Measurements from ENCODE around the gene FOXC2. TPM values are rescaled to one million over a fixed set of nuclear protein-coding genes. Genes with fewer than 3 reads are reported as not detected.

FOXC2 gene
- total RNA-seq, 2 experiments from 2014 or later, result not detected

DNA sequence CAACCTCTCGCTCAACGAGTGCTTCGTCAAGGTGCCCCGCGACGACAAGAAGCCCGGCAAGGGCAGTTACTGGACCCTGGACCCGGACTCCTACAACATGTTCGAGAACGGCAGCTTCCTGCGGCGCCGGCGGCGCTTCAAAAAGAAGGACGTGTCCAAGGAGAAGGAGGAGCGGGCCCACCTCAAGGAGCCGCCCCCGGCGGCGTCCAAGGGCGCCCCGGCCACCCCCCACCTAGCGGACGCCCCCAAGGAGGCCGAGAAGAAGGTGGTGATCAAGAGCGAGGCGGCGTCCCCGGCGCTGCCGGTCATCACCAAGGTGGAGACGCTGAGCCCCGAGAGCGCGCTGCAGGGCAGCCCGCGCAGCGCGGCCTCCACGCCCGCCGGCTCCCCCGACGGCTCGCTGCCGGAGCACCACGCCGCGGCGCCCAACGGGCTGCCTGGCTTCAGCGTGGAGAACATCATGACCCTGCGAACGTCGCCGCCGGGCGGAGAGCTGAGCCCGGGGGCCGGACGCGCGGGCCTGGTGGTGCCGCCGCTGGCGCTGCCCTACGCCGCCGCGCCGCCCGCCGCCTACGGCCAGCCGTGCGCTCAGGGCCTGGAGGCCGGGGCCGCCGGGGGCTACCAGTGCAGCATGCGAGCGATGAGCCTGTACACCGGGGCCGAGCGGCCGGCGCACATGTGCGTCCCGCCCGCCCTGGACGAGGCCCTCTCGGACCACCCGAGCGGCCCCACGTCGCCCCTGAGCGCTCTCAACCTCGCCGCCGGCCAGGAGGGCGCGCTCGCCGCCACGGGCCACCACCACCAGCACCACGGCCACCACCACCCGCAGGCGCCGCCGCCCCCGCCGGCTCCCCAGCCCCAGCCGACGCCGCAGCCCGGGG lies 1.3 kb downstream of the FOXC2 start:
- CTCF ChIA-PET, result no interaction called here
- Mint-ChIP-seq H3K4me3 (no peak overlapping the region), H3K27me3 (peaks cover 65% of the 10 kb centered on the region)

GRCh38 chr16:86568677-86569623 lies 2.3 kb downstream of the FOXC2 start:
- H3K27ac Mint-ChIP-seq, result peak overlapping the region; percentile 41
- peaks cover 10% of the 10 kb centered on the region for H3K4me1 Mint-ChIP-seq
- no peak overlapping the region for H3K4me3 Mint-ChIP-seq
- H3K27me3 Mint-ChIP-seq, result peaks cover 67% of the 10 kb centered on the region
- POLR2A ChIA-PET, result no interaction called here
- no peaks in the 10 kb centered on the region for H3K36me3 Mint-ChIP-seq (ENCODE audit: low read depth)
- no peak for DNase-seq
- CTCF ChIA-PET, result no interaction called here
- no peaks in the 10 kb centered on the region for H3K9me3 Mint-ChIP-seq

More for the DNA sequence above, 1.3 kb downstream of the FOXC2 start:
- Mint-ChIP-seq H3K4me1 (peaks cover 13% of the 10 kb centered on the region), H3K9me3 (no peaks in the 10 kb centered on the region), H3K36me3 (ENCODE audit: low read depth) (no peaks in the 10 kb centered on the region), H3K27ac (no peak overlapping the region)
- no peak for DNase-seq
- POLR2A ChIA-PET, result no interaction called here

DNA sequence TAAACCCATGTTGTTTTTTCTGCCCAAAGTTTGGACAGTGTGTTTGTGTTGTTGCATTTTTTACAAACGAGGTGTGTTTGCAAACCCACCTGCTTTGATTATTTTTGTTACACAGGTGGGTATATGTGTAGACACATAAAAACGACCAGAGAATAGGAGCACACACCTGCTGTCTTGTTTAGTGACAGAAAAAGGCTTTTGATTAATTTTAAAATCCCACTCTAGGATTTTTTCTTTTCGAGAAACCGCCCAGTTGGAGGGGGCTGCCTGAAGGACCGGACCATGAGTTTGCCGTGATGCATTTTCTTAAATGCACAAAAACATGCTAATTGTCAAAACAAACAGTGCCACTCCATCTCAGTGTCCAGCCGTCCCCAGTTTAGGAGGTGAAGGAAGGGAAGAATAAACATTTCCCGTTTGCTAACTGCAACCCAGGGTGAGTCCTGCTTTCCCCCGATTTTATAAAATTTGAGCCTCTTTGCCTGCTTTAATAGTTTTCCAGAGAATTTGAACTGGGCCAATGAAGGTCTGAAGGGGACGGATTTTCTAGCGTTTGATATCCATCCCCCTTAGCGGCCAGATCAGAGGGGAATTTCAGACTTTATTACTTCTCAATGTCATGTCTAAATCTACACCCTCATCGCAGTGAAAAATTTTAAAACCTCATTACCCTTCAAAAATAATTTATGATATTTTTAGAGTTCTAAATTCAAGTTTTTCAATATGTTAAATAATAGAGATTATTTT lies 3.2 kb downstream of the FOXC2 start:
- Mint-ChIP-seq H3K36me3 (ENCODE audit: low read depth) (no peaks in the 10 kb centered on the region), H3K27me3 (peaks cover 66% of the 10 kb centered on the region), H3K4me3 (no peak overlapping the region), H3K9me3 (no peaks in the 10 kb centered on the region), H3K4me1 (peaks cover 6% of the 10 kb centered on the region), H3K27ac (no peak overlapping the region)
- DNase-seq, result no peak
- POLR2A ChIA-PET, result no interaction called here
- CTCF ChIA-PET, result no interaction called here

- Mint-ChIP-seq H3K4me3 (no peak overlapping the region), H3K27ac (no peak overlapping the region), H3K36me3 (ENCODE audit: low read depth) (no peaks in the 10 kb centered on the region), H3K4me1 (peaks cover 5% of the 10 kb centered on the region), H3K9me3 (no peaks in the 10 kb centered on the region), H3K27me3 (peaks cover 65% of the 10 kb centered on the region)
- DNase-seq, result no peak
- CTCF ChIA-PET, result no interaction called here
- POLR2A ChIA-PET, result no interaction called here
Measured at GRCh38 chr16:86570558-86571529, 4.2 kb downstream of the FOXC2 start.

DNA sequence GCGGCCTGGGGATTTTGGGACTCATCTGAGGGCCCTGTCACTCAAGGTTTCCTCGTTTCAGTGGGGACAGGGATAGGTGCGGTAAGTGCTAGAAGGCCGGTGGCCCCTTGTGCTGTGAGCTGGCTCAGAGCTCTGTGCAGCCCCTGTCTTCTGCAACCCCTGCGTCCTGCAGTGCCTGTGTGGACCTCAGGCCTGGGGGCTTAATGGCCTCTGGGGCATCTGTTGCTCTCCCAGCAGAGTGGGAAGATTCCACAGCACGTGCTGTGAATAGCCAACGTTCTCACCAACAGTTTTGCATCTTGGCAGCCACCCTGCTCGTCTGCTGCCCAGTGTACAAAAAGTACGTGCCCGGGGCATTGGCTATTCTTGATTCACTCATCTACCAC lies 4.9 kb downstream of the FOXC2 start:
- Mint-ChIP-seq H3K9me3 (no peaks in the 10 kb centered on the region), H3K4me1 (peaks cover 8% of the 10 kb centered on the region), H3K27me3 (peaks cover 64% of the 10 kb centered on the region), H3K36me3 (ENCODE audit: low read depth) (no peaks in the 10 kb centered on the region), H3K4me3 (no peak overlapping the region), H3K27ac (no peak overlapping the region)
- DNase-seq, result no peak
- POLR2A ChIA-PET, result no interaction called here
- CTCF ChIA-PET, result no interaction called here

GRCh38 chr16:86572041-86572521 lies 5.5 kb downstream of the FOXC2 start:
- no peaks in the 10 kb centered on the region for H3K9me3 Mint-ChIP-seq
- H3K4me1 Mint-ChIP-seq, result peaks cover 8% of the 10 kb centered on the region
- H3K36me3 Mint-ChIP-seq (ENCODE audit: low read depth), result no peaks in the 10 kb centered on the region
- no peak overlapping the region for H3K4me3 Mint-ChIP-seq
- ChIA-PET POLR2A (no interaction called here), CTCF (no interaction called here)
- H3K27me3 Mint-ChIP-seq, result peaks cover 66% of the 10 kb centered on the region
- no peak overlapping the region for H3K27ac Mint-ChIP-seq
- DNase-seq, result no peak

DNA sequence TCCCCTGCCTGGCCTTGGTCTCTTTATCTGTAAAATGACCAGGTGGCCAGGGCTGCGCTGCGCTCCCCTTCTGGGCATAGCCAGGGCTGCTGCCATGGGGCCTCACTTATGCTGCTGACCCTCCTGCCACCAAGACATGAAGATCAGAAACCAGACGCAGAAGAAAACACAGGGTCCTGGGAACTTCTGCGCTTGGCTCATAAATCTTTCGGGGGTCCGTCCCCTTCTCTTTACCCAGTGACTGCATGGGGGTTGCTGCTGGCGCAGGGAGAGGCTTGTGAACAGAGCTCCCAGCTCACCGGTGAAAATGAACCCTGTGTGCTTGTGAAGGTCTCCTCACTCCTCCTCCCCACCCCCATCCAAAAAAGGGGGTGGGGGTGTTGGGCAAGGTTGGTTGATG lies 6.0 kb downstream of the FOXC2 start:
- no peak for DNase-seq
- Mint-ChIP-seq H3K4me3 (no peak overlapping the region), H3K9me3 (no peaks in the 10 kb centered on the region), H3K27me3 (peaks cover 66% of the 10 kb centered on the region), H3K36me3 (ENCODE audit: low read depth) (no peaks in the 10 kb centered on the region), H3K27ac (no peak overlapping the region), H3K4me1 (peaks cover 4% of the 10 kb centered on the region)
- ChIA-PET CTCF (no interaction called here), POLR2A (no interaction called here)

GRCh38 chr16:86573215-86573614 lies 6.6 kb downstream of the FOXC2 start:
- ChIA-PET CTCF (no interaction called here), POLR2A (no interaction called here)
- peaks cover 72% of the 10 kb centered on the region for H3K27me3 Mint-ChIP-seq
- H3K9me3 Mint-ChIP-seq, result no peaks in the 10 kb centered on the region
- H3K27ac Mint-ChIP-seq, result no peak overlapping the region
- H3K4me3 Mint-ChIP-seq, result no peak overlapping the region
- no peaks in the 10 kb centered on the region for H3K36me3 Mint-ChIP-seq (ENCODE audit: low read depth)
- DNase-seq, result no peak
- H3K4me1 Mint-ChIP-seq, result peaks cover 4% of the 10 kb centered on the region

GRCh38 chr16:86573646-86574508 lies 7.2 kb downstream of the FOXC2 start:
- Mint-ChIP-seq H3K9me3 (no peaks in the 10 kb centered on the region), H3K27ac (no peak overlapping the region), H3K4me1 (peaks cover 4% of the 10 kb centered on the region), H3K27me3 (peaks cover 72% of the 10 kb centered on the region), H3K4me3 (no peak overlapping the region), H3K36me3 (ENCODE audit: low read depth) (no peaks in the 10 kb centered on the region)
- ChIA-PET POLR2A (no interaction called here), CTCF (no interaction called here)
- no peak for DNase-seq

GRCh38 chr16:86574646-86575045 lies 8.0 kb downstream of the FOXC2 start:
- Mint-ChIP-seq H3K27ac (no peak overlapping the region), H3K4me3 (no peak overlapping the region), H3K27me3 (peaks cover 68% of the 10 kb centered on the region), H3K36me3 (ENCODE audit: low read depth) (no peaks in the 10 kb centered on the region), H3K4me1 (peaks cover 4% of the 10 kb centered on the region), H3K9me3 (no peaks in the 10 kb centered on the region)
- DNase-seq, result no peak
- ChIA-PET POLR2A (no interaction called here), CTCF (interaction anchor here (0.6 kb wide), 1 partner anchor 16 kb away, joined by 5 read pairs; no protein-coding TSS in a partner anchor)

DNA sequence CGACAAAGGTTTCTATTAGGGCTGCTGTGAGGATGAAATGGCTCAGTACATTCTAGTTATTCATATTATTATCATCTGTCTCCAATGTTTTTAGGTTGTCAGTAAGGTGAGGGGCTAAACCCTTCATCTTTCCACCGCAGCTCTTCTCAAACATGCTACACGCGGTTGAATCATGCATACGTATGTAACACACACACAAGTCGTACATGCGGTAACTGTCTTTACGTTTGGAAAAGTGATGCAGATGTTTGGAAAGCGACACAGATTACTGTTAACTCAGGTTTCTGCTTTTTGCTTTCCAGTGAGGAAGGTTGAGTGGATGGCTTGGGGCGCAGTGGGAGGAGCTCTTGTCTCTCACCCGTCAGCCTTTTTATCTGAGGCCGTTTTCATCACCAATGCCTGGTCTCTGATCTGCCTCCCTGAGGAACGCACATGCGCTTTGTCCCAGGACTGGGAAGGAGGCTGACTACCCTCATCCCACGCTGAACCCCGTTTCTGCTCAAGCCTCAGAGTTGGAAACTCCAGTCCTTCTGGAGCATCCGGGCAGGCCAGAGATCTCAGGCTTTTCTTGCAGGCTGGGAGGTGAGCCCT lies 8.6 kb downstream of the FOXC2 start:
- H3K27ac Mint-ChIP-seq, result no peak overlapping the region
- H3K4me3 Mint-ChIP-seq, result peak overlapping the region; percentile 68
- ChIA-PET POLR2A (no interaction called here), CTCF (interaction anchor here (0.6 to 1.0 kb wide), 2 partner anchors 11 to 17 kb away, joined by 4 to 5 read pairs; no protein-coding TSS in a partner anchor)
- H3K27me3 Mint-ChIP-seq, result peaks cover 69% of the 10 kb centered on the region
- no peak for DNase-seq
- no peaks in the 10 kb centered on the region for H3K9me3 Mint-ChIP-seq
- no peaks in the 10 kb centered on the region for H3K36me3 Mint-ChIP-seq (ENCODE audit: low read depth)
- peaks cover 4% of the 10 kb centered on the region for H3K4me1 Mint-ChIP-seq

All from activated CD4-positive, alpha-beta T cell treated with anti-CD3 and anti-CD28 coated beads, Interleukin-2, amount 10 ng/mL, durations not matched to agents 7 days and 5 days (primary cell).